HCT116 (cell line): ENCODE data around the gene KRTAP12-3.

Experiments used
- JUND ChIP-seq: IDR thresholded peaks from 2 replicates; pipeline ENCODE4 v1.6.1; 2012
- SIN3A ChIP-seq: IDR thresholded peaks from 2 replicates; pipeline ENCODE4 v1.6.1; 2012; ENCODE audit warnings: low read depth
- TCF7L2 ChIP-seq: IDR thresholded peaks from 2 replicates; pipeline ENCODE4 v1.7.0; 2011; ENCODE audit warnings: borderline replicate concordance, inconsistent platforms; ENCODE audit not compliant: insufficient read depth, insufficient read length; ENCODE audit errors: extremely low read depth
- TF ChIP-seq, protein P1 (sequence below), 3 experiments: fragments of 200-600 bp in 1 of 3; sonication (generic) in 1 of 3; IDR thresholded peaks in 2 of 3; conservative IDR thresholded peaks in 1 of 3; 2 replicates each; pipeline ENCODE4 v1.5.1; 2012 to 2017; ENCODE audit warnings: low read depth in 2 of 3, low read length in 2 of 3, antibody characterized with exemption in 1 of 3, borderline replicate concordance in 1 of 3, control low read depth in 1 of 3, mild to moderate bottlenecking in 1 of 3, mixed read lengths in 1 of 3, mixed run types in 1 of 3, moderate library complexity in 1 of 3; ENCODE audit not compliant: insufficient read depth in 1 of 3

DNA sequence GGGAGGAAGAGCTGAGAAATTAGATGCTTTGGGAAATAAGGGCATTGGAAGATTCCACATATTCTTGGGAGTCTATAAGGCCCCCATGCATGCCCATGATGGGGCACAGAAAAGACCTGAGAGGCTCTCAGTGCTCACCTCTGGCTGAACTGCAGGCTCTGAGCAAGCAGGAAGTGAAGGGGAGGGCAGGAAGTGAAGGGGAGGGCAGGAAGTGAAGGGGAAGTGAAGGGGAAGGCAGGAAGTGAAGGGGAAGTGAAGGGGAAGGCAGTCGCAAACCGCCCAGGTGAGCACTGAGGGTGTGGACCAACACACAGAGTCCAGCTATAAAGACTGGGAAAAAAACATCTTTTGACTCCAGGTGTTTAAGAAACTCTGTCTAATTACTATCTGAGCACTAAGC, 27.3 kb upstream of the KRTAP12-3 start:
- TF ChIP-seq SIN3A (no peak), JUND (no peak), TCF7L2 (no peak)
- TF ChIP-seq, protein P1, sequence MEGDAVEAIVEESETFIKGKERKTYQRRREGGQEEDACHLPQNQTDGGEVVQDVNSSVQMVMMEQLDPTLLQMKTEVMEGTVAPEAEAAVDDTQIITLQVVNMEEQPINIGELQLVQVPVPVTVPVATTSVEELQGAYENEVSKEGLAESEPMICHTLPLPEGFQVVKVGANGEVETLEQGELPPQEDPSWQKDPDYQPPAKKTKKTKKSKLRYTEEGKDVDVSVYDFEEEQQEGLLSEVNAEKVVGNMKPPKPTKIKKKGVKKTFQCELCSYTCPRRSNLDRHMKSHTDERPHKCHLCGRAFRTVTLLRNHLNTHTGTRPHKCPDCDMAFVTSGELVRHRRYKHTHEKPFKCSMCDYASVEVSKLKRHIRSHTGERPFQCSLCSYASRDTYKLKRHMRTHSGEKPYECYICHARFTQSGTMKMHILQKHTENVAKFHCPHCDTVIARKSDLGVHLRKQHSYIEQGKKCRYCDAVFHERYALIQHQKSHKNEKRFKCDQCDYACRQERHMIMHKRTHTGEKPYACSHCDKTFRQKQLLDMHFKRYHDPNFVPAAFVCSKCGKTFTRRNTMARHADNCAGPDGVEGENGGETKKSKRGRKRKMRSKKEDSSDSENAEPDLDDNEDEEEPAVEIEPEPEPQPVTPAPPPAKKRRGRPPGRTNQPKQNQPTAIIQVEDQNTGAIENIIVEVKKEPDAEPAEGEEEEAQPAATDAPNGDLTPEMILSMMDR (IDR thresholded peaks at IDR 0.05 in 2 of 3, conservative IDR thresholded peaks at IDR 0.05 in 1 of 3; ENCODE audit: borderline replicate concordance in 1 of 3, insufficient read depth in 1 of 3, low read depth in 2 of 3, low read length in 2 of 3), result no peak
